NCI-H510A treated with DMSO at 0.1 percent for 48 hours (cell line): Measurements from ENCODE around the gene SORBS1.
A peak's percentile ranks its signal among the peaks of the same experiment; 100 is the strongest.

Experiments used
- DNase-seq: peaks from one replicate; lab custom pipeline; 2025; lab: John Stamatoyannopoulos, UW

The SORBS1 gene

DNA sequence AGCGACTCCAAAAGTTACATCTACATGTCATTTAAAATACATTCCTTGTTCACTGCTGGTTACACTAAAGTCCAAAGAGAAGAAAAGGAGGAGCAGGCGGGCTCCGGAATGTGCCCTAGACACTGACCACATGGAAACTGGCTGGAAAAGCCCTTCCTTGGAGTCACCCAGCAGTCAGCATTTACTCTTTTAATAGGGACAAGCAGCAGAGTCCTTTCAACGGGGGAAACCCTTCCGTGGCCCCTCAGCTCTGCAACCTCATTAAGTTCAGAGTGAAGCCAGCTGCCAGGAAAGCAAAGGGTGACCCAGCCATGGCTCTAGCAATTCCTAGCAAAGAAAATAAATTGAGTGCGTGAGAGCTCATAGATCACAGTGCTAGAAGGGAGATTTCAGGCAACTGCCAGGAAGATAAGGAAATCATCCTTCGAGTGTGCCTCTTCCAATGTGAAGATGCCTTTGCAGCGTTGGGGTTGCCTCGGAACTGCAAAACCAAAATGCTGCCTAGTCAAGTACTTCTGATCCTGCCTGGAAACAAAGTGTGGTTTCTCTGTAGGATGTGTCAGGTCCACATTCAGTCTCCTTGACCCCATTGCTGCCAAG, 101.6 kb downstream of the SORBS1 start:
- no peak for DNase-seq

DNA sequence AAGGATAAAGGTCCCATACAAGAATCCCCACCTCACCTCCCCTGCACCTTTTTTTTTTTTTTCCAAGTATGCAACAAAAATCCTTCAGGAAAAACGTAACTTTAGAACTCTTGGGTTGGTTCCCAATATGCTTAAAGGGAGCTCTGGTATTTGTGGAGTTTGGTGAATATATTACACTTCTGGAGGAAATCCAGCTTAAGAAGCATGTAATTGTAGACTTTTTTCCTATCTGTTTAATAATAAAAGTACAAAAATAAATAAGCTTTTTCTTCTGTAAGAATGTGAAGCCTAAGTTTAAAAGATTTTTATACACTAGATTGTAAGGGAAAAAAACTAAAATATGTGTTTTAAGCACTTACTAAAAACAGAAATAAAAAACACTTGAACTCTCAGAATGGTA, 102.3 kb downstream of the SORBS1 start:
- DNase-seq: no peak

DNA sequence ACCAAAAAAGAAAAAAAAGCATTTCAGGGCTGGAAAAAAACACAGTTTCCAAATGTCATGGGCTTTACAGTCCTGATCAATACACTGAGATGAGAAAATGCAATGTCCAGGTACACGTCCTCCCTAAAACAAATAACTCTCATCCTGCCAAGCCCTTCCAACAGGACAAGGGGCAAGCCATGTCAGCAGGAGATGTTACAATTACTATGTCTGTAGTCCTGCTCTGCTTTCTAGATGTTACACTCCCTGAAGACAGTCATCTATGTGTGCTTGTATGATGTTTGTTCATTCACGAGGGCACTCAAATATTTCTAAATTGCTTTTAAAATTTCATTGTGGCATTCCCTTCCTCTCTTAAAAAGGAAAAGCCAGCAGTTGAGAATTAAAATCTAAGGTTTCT, 103.2 kb downstream of the SORBS1 start:
- no peak for DNase-seq

DNA sequence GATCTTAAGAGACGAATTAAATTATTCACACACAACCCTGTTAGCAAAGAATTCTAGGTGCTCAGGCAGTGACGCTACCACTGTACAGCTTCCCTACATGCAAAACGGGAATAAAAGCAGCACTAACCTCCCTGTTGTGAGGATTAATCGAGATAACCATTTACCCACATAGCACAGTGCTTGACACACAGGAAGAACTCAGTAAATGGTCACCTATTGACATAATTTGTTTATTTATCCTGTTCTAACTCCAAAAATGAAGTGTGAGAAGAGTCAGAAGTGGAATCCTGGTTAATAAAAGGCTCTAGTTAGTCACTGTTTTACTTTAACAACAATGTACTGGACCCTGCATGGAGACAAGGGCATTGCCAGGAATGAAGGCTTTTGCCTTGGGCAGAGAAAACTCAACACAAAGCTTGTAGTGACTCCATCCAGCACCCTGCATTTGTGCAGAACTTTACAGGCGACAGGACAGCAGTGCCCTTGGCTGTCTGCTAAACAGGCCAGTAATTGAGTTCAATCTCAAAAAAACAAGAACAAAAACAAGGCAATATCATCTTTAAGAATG, 103.8 kb downstream of the SORBS1 start:
- no peak for DNase-seq

DNA sequence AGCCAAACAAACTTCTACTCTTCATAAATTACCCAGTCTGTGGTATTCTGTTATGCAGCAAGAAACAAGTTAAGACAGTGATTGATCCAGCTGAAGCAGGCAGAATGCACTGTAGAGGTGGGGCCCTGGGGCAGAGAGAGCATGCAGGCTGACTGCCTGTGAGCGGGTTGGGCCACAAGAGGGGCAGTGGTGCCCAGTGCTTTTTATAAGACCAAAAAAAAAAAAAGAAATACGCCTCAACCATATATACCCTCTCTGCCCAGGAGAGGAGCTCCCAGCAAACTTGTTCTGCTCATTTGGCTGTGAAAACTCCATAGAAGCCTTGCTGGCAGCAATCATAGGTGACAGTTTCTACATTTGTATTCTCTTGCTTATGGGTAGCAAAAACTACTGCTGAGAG, 104.7 kb downstream of the SORBS1 start:
- no peak for DNase-seq

DNA sequence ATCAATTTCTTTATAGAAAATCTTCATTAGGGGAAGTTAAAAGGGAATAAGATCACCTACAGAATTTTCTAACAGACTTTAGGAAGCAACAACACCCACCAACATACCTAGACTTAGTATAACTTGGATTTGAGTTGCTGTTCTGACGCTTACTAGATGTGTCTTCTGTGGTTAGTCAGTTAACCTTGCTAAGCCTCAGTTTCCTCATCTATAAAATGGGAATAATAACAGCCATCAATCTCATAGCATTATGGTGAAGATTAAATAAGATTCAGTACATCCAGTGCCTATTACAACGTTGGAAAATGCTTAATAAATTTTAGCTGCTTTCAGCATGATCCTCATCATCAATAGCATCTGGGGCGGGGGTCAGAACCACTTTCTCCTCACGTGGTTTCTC, 106.2 kb downstream of the SORBS1 start:
- no peak for DNase-seq

DNA sequence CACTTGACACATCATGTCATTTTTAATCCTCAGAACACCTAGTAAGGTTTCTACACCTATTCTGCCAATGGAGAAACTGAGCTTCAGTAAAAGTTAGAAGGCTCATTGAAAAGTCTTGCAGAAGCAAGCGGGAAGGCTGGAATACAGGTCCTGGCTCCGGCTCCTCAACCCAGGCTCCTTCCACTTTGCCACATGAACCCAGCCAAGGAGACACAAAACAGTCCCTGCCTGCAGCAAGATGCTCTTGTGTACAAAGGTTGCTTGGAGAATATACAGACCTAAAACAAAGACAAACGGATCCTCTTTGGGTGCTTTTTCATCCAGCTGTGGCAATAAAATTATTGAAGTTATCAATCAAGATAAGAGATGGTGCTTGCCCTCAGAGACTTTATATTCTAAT, 106.8 kb downstream of the SORBS1 start:
- no peak for DNase-seq

DNA sequence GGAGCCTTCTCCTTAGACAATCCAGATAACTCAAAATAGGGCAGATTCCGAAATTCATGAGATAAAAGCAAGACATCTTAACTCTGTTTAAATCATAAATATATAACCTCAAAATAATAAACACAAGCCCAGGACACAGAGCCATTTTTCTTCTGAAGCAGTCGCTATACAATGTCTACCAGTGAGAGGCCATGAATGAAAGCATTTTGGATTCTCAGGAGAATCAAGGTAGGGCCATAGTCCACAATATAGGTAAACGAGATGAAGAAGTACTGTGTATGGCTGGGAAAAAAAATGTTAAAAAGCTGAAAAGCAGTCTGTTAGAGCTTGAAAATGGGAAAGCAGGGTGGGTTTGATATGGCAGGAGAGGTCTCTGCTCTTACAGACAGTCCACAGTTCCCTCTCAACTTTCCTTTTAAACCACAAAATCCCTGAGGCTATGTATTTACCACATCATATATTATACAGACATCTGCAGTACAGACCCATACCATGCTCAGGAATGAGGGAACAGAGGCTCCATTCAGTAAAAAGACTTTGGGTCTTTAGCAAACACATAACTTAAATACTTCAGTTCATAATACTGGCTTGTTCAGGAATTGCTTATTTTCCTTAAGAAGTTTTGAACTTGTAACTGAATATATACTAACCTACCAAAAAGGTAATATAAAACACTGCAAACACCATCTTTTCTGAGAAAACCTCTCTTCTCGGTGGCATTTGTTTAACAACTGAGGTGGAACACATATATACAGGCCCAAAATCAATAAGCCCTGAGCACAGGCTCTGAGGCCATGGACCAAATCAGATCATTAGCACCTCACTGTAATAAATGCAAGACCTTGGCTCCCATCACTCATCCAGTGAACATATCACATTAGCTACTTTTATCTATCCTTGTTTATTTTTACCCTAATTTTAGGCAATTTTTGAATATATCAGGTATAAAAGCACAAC, 109.3 kb downstream of the SORBS1 start:
- no peak for DNase-seq

DNA sequence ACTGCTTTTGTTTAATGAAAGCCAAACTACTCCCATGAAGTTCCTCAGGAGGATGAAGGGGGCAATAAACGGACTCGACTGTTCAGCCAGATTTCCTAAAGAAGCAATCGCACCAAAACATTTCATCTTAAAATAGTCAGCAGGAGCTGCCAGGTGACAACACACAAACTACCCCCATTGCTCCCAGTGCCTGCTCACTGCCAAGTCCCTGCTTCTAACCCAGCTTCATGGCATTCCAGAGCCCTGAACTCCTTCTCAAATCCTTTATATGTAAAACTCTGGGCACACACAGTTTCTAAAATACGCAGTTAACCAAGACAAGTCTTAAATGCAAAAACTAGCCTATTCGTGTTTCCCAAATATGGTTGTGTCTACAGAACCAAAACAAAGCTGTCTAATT, 110.0 kb downstream of the SORBS1 start:
- DNase-seq: no peak

DNA sequence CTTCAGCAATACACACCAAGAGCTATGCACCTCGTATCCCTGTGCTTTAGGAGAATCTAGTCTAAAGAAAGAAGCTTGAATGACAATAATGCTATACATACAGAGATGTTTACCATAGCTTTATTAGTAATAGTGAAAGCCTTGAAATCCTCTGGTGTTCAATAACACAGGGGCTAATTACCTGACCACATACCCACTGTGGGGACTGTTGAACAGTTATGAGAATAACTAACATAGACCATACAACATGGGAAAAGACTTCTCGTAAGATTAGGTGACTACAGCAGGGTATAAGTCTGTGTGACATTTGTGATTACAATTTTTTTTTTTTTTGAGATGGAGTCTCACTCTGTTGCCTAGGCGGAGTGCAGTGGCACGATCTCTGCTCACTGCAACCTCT, 111.0 kb downstream of the SORBS1 start:
- no peak for DNase-seq

DNA sequence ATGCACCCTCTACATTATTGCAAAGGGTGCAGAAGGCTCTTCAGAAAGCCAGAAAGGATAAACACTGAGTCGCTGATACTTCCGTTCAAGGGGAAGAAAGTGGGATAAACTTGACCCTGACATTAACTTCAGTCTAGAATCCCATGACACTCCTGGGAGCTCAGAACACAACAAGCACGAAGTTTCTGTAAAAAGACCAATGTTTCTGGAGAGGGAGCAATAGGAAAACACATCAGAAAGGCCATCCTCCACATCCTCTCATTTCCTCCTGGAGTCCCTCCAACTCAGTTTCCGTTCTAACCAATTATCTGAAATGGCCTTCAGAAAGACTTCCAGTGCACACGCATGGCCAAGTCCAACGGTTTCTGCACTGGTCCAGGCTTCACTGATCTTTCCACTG, 113.5 kb downstream of the SORBS1 start:
- DNase-seq: no peak

DNA sequence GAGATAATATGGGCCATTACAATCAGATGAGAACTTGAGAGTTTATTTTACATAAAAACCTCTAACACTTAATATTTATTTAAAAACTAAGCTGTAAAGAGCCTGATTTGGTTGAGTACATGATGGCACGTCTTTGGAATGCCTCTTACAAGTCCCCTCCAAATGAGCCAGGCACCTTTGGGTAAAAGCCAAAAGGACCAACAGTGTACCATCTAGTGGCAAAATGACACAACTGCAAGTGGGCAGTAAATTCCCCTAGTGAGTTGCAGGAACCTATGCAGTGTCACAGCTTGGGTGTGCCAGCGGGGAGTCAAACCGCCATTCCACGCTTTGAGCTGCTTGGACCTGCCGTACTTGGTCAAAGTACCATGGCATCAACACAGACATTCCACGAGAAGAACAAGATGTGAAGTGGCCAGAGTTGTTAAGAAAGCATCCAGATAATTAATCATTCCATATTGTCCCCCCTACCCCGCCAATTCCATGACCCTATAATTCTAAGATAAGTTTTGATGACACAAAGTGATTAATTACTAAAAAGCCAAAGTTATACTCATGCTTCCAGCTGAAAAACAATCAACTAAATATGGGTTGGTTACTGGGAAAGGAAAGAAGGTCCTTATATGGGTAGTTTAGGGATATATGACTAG, 115.2 kb downstream of the SORBS1 start:
- DNase-seq: peak; percentile 91

DNA sequence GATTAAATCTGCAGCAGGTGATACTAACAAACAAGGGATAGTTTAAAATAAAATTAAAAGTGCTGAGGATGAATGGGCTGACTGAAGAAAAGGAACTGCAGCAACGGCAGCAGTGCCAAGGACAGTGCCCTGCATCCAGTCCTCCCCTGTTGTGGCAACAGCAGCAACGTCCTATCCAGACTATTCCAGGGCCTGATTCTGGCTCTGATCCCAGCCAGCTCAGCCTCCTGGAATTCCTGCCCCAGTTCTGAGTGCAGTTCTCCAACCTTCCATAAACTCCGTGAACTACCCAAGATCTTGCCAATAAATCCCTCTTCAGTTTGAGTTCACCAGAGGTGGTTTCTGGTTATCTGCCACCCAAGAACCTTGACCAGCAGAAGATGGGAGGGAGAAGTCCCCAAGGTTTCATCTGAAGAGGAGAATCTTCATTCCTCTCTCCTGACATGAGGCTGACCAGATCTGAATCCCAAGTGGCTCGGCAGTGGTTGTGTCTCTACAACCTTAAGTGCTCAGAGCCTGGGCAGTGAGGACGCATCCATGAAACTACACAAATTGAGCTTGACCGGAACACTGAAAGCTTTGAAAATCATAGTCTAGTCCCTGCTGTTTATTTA, 115.8 kb downstream of the SORBS1 start:
- DNase-seq: no peak

DNA sequence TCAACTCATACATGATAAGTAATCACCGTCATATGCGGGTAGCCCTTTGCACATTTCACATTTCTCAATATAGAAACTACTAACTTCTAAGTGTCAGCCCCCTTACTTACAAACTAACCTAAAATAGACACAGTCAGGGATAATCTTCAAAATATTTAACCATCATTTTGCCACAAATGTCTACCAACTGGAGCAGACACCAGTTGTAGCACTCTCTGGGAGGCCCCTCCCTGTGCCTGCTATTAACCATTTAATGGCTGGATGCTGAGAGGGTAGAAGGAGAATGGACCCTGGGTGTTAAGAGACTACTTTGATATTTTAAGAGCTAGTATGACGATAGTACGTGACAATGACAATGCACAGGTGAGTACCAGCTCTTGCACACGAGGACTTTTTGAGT, 116.4 kb downstream of the SORBS1 start:
- DNase-seq: no peak

DNA sequence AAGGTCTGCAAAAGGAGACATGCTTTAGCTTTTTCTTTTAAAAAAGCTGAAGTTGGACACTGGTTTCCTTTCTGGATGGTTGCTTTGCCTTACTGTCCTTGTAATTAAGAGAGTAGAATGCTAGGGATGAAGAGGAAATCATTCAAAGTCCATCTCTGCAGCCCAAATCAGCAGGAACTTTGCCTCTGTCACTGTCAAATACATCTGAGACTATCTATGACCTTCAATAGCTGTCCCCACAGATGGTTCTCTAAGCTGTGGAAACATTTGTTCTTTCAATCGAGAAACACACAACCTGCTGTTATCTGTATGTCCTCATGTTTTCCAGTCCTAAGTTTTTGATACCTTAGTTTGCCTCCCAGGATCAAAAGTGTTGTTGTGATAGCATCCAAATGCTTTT, 117.5 kb downstream of the SORBS1 start:
- DNase-seq: no peak

DNA sequence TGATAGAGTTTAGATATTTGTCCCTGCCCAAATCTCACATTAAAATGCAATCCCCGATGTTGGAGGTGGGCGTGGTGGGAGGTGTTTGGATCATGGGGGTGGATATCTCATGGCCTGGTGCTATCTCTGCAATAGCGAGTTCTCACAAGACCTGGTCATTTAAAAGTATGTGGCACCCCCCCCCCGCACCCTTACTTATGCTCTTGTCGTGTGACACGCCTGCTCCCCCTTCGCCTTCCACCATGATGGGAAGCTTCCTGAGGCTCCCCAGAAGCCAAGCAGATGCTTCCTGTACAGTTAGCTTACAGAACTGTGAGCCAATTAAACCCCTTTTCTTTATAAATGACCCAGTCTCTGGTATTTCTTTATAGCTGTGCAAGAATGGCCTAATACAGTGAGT, 118.8 kb downstream of the SORBS1 start:
- no peak for DNase-seq

DNA sequence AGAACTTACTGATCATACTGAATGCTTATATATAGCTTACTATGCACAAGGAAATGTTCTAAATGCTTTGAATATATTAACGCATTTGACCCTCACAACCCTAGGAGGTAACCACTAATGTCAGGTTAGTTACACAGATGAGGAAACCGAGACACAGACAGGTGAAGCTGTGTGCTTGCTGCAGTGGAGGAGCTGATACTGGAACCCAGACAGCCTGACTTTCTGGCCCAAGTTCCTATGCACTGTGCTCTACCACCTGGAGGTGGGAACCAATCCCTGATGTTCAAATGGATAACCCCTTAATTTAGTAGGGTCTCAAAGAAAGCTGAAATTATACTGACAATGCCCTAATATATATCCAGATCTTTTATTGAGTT, 119.6 kb downstream of the SORBS1 start:
- peak; percentile 45 for DNase-seq

DNA sequence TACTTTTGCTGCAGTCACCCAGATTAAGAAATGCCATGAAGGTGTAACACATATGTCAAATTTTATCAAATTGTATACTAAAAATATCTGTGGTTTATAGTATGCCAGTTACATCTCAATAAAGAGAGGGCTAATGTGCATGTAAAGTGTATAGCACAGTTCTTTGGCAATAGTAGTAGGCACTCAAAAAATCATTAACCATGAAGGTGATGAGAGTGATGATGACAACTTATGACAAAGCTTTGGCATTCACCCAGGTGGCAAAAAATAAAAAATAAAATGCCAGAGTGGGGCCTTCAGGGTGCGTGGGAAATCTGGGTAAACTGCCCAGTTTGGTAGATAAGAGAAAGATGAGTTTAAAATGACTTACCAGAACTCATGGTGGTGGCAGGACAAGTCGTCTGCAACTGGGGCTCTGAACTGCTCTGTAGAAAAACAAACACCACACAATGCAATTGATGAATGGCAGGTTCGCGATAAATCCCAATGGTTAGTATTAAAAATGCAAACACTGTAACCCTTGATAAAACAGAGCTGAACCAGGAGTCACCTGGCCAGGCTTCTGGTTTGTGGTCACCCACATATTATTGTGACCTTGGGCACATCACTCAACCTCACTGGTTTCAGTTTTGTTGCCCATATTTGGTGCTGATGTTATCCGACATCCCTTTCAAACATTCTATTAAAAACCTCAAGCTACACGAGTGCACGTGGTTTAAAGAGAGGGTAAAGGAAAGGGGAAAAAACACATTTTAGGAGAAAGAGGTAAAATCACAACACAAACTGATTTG, 120.2 kb downstream of the SORBS1 start:
- peak; percentile 93 for DNase-seq

DNA sequence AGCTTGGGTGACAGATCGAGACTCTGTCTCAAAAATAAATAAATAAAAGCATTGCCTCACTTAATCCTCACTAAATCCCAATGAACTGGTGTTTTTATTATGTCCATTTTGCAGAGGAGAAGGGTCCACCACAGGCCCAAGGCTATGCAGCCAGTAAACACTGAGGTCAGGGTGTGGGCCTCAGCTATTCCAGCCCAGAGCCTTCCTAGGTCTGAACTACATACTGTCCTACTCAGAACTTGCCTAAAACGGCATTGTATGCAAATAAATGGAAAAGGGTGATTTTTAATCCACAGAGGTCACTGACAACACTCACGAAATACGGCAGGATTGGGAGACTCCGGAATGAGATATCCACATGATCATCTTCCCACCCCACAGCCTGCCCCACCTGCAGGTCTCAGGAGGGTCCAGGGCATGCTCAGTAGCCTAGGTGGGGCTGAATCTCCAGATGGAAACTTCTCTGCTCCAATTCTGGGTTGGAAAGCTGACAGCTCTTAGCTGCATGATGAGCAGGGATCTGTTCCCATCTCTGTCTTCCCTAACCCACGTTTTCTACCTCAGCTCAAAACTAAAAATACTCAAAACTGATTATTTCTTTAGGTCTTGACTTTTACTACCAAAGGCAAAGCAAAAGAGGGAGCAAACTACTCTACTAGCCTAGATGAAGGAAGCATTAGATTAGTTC, 121.0 kb downstream of the SORBS1 start:
- no peak for DNase-seq

DNA sequence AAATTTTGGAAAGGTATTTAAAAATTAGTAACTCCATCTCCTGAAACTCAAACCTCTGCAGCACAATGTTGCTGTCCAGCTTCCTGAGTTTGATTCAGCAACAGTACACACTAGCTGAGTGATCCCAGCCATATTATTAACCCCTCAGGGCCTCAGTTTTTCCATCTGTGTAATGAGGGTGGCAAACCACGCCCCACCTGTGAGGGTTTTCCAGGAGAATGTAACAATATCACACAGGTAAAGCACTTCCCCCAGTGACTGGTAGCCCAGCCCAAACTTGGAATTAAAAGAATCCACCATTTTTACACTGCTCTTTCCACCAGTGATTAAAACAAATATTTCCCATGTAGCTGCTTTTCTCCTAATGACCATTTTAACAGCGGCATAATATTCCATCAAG, 122.4 kb downstream of the SORBS1 start:
- DNase-seq: no peak

DNA sequence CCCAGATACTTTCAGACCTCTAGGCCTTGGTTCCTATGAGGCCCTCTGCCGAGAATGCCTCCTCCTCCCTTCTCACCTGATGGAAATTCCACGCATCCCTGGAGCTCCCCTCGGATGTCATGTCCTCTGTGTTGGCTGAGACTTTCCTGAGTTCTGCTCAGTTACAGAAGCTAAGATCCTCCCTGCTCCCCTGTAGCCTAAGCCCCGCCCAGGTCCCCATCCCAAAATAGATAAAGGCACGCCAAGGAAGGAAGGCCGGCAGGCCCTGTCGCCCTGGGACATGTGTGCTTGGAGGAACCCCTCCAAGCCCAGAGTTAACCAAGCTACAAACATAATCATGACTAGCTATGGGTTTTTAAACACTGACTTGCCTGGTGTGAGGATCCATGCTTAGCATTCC, 123.5 kb downstream of the SORBS1 start:
- no peak for DNase-seq
